HG03442 (cell line): ENCODE data around the gene SSTR5.

Experiments used
- ATAC-seq: cut with Tn5 transposase; IDR thresholded peaks from one replicate; pipeline ENCODE4 v1.9.1; 2021; ENCODE audit warnings: mild to moderate bottlenecking, moderate library complexity; ENCODE audit not compliant: unreplicated experiment

SSTR5 gene

DNA sequence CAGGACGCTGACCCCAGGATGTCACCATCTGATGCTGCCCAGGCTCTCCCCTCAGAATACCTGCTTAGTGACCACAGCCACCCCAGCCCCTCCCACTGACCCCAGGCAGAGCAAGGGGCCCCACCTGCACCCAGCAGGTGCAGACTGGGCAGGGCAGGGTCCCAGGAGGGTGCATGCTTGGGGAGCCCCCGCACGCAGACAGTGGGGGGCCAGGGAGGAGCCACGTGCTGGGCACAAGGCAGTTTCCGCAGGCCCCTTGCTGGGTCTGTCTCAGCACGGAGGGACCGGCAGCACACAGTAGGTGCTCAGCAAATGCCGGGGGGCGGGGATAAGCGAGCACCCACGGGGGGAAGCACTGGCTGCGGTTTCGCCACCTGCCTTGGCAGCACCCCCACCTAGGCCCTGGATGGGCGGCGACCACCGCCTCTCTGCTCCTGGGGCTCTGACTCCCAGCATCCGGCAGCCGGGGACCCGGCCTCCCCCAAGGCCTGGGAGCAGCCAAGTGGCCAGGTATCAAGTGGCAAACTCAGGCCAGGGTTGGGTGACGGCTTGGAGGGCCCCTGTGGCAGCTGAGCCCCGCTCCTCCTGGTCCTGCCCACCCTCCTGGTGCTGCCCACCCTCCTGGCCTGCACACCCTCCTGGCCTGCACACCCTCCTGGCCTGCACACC is 18.7 kb upstream of the SSTR5 start:
- no peak for ATAC-seq

DNA sequence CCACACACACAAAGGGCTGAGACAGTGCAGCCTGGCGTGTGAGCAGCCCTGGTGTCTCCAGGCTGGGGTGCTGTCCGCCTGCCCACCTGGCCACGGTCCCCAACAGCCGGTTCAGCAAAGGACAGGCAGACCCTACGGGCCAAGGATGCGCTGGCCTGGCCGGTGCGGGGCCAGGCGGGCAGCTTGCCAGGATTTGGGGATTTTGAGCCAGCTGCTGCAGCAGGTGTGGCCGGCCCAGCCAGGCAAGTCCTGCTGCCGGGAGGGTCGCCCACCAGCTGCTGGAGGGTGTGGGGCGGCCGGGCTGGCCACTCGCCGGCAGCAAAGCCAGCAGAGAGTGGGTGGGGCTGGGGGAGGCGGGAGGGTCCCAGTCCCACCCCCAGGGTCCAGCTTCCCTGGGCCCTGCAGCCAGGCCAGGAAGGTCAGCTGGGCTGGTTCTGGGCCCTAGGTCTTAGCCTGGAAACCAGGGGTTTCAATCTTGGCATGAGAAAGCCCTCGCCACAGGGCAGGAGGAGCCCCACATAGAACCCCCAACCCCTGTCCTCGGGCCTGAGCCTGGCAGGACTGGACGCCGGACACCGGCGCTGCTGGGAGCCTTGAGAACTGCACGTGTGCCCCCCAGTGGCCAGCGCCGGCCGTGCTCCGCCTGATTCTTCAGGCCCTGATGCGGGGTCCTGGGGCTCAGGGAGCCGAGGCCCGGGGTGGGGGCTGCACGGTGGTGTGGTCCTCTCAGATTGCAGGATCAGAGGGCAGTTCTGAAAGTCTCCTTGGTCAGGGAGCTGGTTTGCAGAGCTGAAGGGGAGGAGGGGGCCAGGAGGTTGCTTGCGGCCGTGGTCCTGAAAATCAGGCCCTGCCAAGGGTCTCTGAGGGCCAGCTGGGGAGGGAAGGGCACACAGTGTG is 17.6 kb upstream of the SSTR5 start:
- ATAC-seq = no peak

- no peak for ATAC-seq
Observed at GRCh38 chr16:1055557-1055924, 17.0 kb upstream of the SSTR5 start.

DNA sequence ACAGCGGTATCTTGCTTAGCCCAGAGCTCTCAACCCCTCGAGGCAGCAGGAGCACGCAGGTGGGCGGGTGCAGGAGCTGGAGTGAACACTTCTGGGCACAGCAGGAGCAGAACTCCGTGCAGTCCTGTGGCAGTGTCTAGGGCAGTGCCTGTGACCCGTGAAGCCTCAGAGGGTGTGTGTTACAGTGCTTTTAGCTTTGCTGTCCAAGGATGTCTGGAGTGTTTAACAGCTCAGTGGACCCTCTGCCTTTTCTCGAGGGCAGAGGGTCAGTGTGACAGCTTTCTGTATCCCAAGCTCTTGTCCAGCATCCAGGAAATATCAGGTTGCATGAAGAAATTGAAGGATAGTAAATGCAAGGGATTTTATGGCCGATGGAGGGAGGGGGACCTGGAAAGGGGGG is 16.4 kb upstream of the SSTR5 start:
- ATAC-seq = no peak

DNA sequence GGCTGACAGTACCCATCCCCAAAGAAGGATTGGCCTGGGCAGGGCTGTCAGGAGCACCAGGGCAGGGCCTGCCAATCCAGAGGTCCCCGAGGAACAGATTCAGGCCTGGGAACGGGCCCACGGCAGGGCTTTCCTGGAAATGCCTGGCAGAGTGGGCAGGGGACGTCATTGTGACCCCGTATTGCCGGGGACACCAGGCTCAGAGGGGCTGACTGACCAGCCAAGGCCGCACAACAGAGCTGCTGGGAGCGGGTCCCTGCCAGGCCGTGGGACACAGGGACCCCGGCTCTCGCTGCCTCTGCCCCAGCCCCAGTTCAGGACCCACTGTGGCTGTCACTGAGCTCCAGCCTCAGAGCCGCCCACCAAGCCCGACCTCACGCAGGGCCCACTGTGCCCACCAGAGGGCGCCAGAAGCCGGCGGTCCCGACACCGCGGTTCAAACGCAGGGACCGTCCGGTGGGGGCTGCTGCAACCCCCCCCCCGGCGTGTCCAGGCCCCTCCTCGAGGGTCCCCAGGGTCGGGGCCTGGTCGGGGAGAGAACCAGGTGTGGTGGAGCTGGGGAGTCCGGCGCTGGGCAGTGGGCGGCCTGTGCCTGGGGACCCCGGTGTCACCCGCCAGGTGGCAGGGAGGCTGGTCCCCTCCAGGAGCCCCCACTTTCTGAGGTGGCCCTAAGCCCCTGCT is 15.2 kb upstream of the SSTR5 start:
- ATAC-seq = no peak

- ATAC-seq = no peak
Observed at GRCh38 chr16:1058216-1058615, 14.3 kb upstream of the SSTR5 start.

GRCh38 chr16:1059310-1059709 is 13.2 kb upstream of the SSTR5 start:
- no peak for ATAC-seq

- no peak for ATAC-seq
Observed at GRCh38 chr16:1060416-1061340, 11.9 kb upstream of the SSTR5 start.

- ATAC-seq = no peak
Observed at GRCh38 chr16:1061769-1062505, 10.6 kb upstream of the SSTR5 start.

GRCh38 chr16:1062895-1063294 is 9.7 kb upstream of the SSTR5 start:
- no peak for ATAC-seq

DNA sequence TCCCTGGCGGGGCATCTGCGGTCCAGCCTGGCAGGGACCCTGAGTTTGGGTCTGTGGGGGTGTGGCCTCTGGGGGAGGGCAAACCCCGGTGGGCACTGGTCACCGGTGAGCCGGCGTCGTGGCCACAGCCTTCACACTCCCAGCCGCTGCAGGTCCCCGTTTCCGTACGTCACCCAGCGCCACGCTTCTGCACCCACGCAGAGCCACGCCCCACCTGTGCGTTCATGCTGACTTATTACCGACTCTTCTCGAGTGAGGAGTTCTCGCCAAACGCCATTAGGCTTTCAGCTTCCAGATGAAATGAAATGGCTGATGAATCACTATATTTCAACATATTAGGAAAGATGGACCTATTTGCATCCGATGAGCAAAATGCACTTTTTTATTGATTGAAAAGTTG is 8.8 kb upstream of the SSTR5 start:
- no peak for ATAC-seq

GRCh38 chr16:1065469-1066128 is 6.9 kb upstream of the SSTR5 start:
- no peak for ATAC-seq

DNA sequence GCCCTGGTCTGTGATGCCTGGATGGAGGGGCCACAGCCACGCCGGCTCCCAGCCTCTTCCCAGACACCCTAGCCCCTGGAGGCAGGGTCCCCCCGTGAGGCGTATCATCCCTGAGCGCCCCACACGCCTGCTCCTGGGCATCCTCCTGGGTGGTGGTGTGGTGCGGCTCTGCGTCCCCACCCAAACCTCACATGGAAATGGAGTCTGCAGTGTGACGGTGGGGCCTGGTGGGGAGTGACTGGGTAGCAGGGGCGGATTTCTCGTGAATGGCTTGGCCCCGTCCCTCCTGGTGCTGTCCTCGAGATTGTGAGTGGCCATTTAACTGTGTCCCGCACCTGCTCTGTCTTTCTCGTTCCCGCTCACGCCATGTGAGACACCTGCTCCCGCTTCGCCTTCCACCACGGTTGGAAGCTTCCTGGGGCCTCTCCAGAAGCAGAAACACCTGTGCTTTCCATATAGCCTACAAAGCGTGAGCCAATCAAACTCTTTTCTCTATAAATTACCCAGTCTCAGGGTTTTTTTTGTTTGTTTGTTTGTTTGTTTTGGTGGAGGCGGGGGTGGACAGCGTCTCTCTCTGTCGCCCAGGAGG is 5.9 kb upstream of the SSTR5 start:
- no peak for ATAC-seq

DNA sequence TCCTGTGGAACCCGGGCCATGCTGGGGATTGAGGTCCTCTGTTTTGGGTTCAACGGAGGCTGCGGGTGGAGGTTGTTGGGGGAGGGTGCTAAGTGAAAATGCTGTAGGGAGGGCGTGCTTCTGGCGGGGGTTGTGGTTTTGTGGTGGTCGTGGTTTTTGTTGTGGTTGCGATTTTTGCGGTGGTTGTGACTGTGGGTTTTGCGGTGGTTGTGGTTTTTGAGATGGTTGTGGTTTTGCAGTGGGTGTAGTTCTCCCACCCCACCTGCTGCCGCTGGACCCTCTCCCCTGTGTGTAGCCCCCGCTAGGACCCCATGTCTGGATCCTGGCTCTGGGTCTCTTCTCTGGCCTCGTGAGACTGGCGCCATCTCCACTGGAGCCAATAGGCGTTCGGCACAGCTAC is 4.9 kb upstream of the SSTR5 start:
- no peak for ATAC-seq

GRCh38 chr16:1068451-1068850 is 4.1 kb upstream of the SSTR5 start:
- no peak for ATAC-seq

DNA sequence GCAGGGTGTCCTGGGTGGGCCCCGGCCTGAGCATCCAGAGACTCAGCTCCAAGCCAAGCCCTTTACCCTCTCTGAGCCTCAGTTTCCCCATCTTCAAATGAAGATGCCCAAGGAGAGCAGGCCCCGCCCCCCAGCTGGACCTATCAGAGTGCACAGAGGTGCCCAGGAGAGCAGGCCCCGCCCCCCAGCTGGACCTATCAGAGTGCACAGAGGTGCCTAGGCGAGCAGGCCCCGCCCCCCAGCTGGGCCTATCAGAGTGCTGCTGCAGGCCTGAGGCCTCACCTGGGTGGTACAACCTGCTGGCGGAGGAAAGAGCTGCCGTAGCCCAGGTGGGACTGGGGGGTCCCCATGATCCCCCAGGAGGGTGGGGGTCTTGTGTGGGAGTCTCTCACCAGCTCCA is 3.4 kb upstream of the SSTR5 start:
- ATAC-seq = no peak

DNA sequence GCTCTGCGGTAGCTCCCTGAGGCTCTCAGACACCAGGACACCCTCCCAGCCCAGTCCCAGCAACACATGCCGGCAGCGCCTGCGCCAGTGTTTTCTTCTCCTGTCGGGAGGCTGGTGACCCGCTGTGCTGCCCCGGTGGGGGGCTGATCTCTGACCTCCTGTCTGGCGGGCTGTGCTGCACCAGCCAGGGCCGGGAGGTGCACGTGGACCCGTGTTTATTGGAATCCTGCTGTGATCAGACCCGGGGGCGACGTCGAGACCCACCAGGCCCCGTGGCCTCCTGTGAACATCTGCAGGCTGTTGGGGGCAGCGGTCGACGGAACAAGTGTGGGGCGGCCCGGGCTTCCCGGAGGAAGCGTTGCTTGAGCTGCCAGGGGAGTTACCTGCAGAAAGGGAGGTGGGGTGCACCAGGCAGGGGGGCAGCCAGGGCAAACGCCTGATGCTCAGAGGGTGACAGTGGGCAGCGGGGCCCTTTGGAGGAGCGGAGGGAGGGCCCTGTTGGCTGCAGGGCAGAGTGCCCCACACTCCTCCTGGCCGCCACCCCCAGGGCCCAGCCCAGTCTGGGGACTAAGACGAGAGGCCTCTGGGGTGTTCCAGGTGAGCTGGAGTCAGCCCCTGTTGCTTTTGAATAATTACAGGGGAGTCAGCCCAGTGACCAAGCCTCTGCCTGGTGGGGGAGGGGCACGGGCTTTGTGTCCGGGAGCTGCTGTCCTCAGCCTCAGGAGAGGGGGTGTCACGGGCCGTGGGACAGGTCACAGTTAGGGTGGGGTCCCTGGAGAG is 2.3 kb upstream of the SSTR5 start:
- no peak for ATAC-seq

DNA sequence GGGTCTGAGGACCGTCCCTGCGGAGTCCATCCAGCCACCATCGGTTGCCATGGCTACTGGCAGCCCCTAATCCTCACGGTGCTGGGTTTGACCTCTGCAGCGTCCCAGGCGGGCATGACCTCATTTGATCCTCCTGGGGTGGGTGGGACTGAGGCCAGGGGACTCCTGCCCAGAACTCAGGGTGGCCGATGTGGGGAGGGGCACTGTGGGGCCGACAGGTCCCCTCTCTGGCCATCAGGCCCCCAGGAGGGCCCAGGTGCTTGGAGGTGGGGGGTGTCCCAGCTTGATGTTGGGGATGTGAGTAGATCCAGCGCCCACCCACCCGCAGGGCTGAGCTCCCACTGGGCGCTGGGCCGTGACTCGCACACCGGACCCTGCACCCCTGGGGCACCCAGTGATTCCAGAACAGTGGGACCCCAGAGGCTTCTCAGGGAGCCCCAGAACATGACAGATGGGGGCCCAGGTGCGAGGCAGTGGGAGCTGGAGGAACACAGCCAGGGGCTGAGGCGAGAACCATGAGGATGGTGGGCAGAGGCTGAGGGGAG is 1.6 kb upstream of the SSTR5 start:
- no peak for ATAC-seq
